Gastroesophageal sphincter (tissue), 3 donors: Measurements from ENCODE around the gene RTL9.

Source experiments
- CTCF ChIP-seq, 4 experiments: fragments of 200-600 bp in 2 of 4; fragments of 450-650 bp in 2 of 4; sonication (generic) in 1 of 4; IDR thresholded peaks; one replicate each; pipeline ENCODE4 v1.5.1; 2017 to 2019; ENCODE audit warnings: antibody characterized with exemption in 4 of 4, mild to moderate bottlenecking in 2 of 4, moderate library complexity in 2 of 4
- EP300 ChIP-seq: sonication (generic); formaldehyde crosslinking; IDR thresholded peaks from one replicate; pipeline ENCODE4 v1.6.1; 2017; ENCODE audit warnings: antibody characterized with exemption, mild to moderate bottlenecking
- POLR2A ChIP-seq, 2 donors: fragments of 450-650 bp; IDR thresholded peaks; one replicate each; pipeline ENCODE4 v1.6.1; 2017; ENCODE audit warnings: antibody characterized with exemption in 2 of 2, mild to moderate bottlenecking in 2 of 2, moderate library complexity in 1 of 2
- POLR2AphosphoS5 ChIP-seq: sonication (generic); formaldehyde crosslinking; IDR thresholded peaks from one replicate; pipeline ENCODE4 v1.6.1; 2017; ENCODE audit warnings: antibody characterized with exemption

GRCh38 chrX:110311437-110312230 lies 47.0 kb upstream of the RTL9 start:
- TF ChIP-seq CTCF (IDR thresholded peaks at IDR 0.05) (no peak), POLR2A (IDR thresholded peaks at IDR 0.05) (no peak), POLR2AphosphoS5 (no peak), EP300 (no peak)
